Left lung (tissue), 10 donors: ENCODE measurements around the gene STAT4. TPM values are rescaled to one million over a fixed set of nuclear protein-coding genes. Genes with fewer than 3 reads are reported as not detected.
A peak's percentile ranks its signal among the peaks of the same experiment; 100 is the strongest.

Source experiments
- ATAC-seq: fragments of 200-7000 bp; cut with Tn5 transposase; one replicate; pipeline ENCODE4 v1.9.1; 2020; ENCODE audit warnings: moderate library complexity
- DNase-seq, 4 donors: peaks; one replicate each; pipeline ENCODE4 v3.0.0-alpha.2; 2013 to 2020
- H3K27ac ChIP-seq, 2 donors: fragments of 200-600 bp; sonication (generic) in 1 of 2; one replicate each; pipeline versions ENCODE4 v1.5.0 to v1.8.0; 2020 to 2021
- H3K27me3 ChIP-seq, 2 donors: fragments of 200-600 bp; sonication (generic) in 1 of 2; one replicate each; pipeline versions ENCODE4 v1.5.0 to v1.8.0; 2020 to 2021
- H3K36me3 ChIP-seq, 2 donors: fragments of 200-600 bp; sonication (generic) in 1 of 2; one replicate each; pipeline versions ENCODE4 v1.5.0 to v1.8.0; 2020 to 2021
- H3K4me1 ChIP-seq, 2 donors: fragments of 200-600 bp; one replicate each; pipeline ENCODE4 v1.8.0; 2021
- H3K4me3 ChIP-seq, 2 donors: fragments of 200-600 bp; sonication (generic) in 1 of 2; one replicate each; pipeline versions ENCODE4 v1.5.0 to v1.8.0; 2020 to 2021; ENCODE audit warnings: mild to moderate bottlenecking in 1 of 2
- H3K9me3 ChIP-seq, 2 donors: fragments of 200-600 bp; sonication (generic) in 1 of 2; one replicate each; pipeline versions ENCODE4 v1.5.0 to v1.8.0; 2020 to 2021
- CTCF ChIP-seq, 2 donors: fragments of 200-600 bp; sonication (generic) in 1 of 2; IDR thresholded peaks; one replicate each; pipeline versions ENCODE4 v1.5.0 to v1.8.0; 2021; ENCODE audit warnings: antibody characterized with exemption in 2 of 2
- intact Hi-C, 2 donors: fragments of 100-400 bp; cut with DNase I; formaldehyde crosslinking; loops; one replicate each; pipeline versions ENCODE4 v1.11.2 to v1.14.2; 2022
- polyA plus RNA-seq, 6 donors: library from polyadenylated mRNA; unstranded; fragments of 120-200 nt; gene quantifications; one replicate each; pipeline ENCODE4 v1.2.1, GENCODE V29; 2013; ENCODE audit not compliant: insufficient read length in 6 of 6
- total RNA-seq, 2 donors: library from RNA; stranded (reverse); fragmentation: NEBNext Ultra II Directional; extraction: Animal tissue kit (Norgen Biotek cat#: 25700); gene quantifications; one replicate each; pipeline ENCODE4 v1.2.1, GENCODE V29; 2021
- donor health status: DM: no; HTN: yes; CAD: no.
- donor health status: DM: no; HTN: no; CAD: no.

The STAT4 gene
- total and polyA plus RNA-seq, 8 donors: 4.4 to 11.5 (median 7.4) TPM

DNA sequence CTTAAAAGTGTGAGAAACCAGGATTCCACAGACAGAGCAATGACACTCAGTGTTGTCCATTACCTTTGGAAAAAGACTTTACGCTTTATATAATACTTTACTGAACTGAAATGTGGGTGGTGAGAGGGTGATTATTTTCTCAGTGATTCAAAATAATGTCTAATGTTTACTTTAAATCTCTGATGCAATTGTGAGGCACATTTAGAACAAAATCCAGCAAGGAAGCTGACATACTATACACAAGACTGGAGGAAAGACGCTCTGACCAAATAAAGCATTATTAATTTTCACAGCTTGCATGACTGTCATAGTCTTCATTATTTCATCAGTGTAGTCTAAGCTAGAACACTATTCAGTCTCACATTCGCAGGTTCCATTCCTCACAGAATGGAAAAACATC, 102.7 kb downstream of the STAT4 start:
- no peaks in the 10 kb centered on the region for H3K36me3 ChIP-seq
- peaks cover 0 to 30% of the 10 kb centered on the region in 2 donors for H3K4me1 ChIP-seq
- intact Hi-C loops: no loop called here
- no peak for ATAC-seq
- no peak overlapping the region for H3K27ac ChIP-seq
- H3K9me3 ChIP-seq: no peaks in the 10 kb centered on the region
- no peak overlapping the region for H3K4me3 ChIP-seq
- no peak for TF ChIP-seq CTCF (IDR thresholded peaks at IDR 0.05)
- no peaks in the 10 kb centered on the region for H3K27me3 ChIP-seq
- no peak for DNase-seq

GRCh38 chr2:191045141-191045540, 105.7 kb downstream of the STAT4 start:
- Histone ChIP-seq H3K4me1 (peaks cover 0 to under 1% of the 10 kb centered on the region in 2 donors), H3K27me3 (no peaks in the 10 kb centered on the region), H3K9me3 (no peaks in the 10 kb centered on the region), H3K36me3 (no peaks in the 10 kb centered on the region), H3K4me3 (no peak overlapping the region), H3K27ac (no peak overlapping the region)
- ATAC-seq (no peak), DNase-seq (no peak)
- no peak for TF ChIP-seq CTCF (IDR thresholded peaks at IDR 0.05)
- intact Hi-C loops: no loop called here

DNA sequence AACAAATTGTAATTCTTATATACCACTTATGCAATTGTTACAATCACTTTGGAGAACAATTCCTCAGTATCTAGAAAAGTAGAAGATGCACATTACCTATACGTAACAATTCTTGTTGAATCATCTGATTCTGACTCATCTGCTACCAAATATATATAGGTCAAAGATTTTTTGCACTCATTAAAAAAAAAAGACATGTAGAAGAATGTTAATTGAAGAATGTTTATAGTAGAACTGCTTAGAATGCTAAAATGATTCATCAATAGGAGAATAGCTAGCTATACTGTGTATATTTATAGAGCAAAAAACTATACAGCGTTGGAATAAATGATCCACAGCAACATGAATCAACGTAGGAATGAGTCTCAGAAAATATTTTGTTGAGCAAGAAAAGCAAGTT, 107.4 kb downstream of the STAT4 start:
- Histone ChIP-seq H3K36me3 (no peaks in the 10 kb centered on the region), H3K4me3 (no peak overlapping the region), H3K27ac (no peak overlapping the region), H3K4me1 (peaks cover 0 to 10% of the 10 kb centered on the region in 2 donors), H3K9me3 (no peaks in the 10 kb centered on the region), H3K27me3 (no peaks in the 10 kb centered on the region)
- ATAC-seq: no peak
- DNase-seq: no peak
- no peak for TF ChIP-seq CTCF (IDR thresholded peaks at IDR 0.05)
- intact Hi-C loops: no loop called here

- Histone ChIP-seq H3K4me3 (no peak overlapping the region), H3K4me1 (peaks cover 0 to 18% of the 10 kb centered on the region in 2 donors), H3K36me3 (no peaks in the 10 kb centered on the region), H3K27me3 (no peaks in the 10 kb centered on the region), H3K9me3 (no peaks in the 10 kb centered on the region), H3K27ac (peak overlapping the region; percentile 27 to 41)
- ATAC-seq (peak; percentile 98), DNase-seq (peak in 2 of 4 donors; percentile 26 to 72)
- no peak for TF ChIP-seq CTCF (IDR thresholded peaks at IDR 0.05)
- intact Hi-C loops: no loop called here
Measured at GRCh38 chr2:191041418-191042161, 109.2 kb downstream of the STAT4 start.

DNA sequence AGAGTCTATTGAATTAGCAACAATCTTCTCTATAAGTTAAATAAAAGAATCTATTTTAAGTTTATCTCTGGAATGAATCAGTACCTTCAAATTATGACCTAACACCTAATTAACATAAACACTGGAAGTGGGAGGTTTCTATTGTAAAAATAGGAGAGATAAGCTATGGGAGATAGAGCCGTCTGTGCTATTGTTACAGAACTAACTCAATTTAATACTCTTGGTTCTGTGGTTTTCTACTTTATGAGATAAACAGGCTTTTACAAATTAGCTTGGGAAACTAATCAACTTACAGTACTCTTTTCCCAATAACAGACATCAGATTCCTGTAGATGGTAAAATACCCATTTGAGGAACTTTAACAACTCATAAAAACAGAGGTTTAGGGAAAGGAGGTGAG, 111.2 kb downstream of the STAT4 start:
- Histone ChIP-seq H3K9me3 (no peaks in the 10 kb centered on the region), H3K4me1 (peaks cover 0 to 18% of the 10 kb centered on the region in 2 donors), H3K27ac (no peak overlapping the region), H3K27me3 (no peaks in the 10 kb centered on the region), H3K4me3 (no peak overlapping the region), H3K36me3 (no peaks in the 10 kb centered on the region)
- no peak for TF ChIP-seq CTCF (IDR thresholded peaks at IDR 0.05)
- intact Hi-C loops: loop anchor here in 1 of 2 donors (10.0 kb wide), 1 partner anchor 255 kb away; no protein-coding TSS in a partner anchor
- DNase-seq: no peak
- no peak for ATAC-seq
